ENCODE measurements around the gene HS3ST4.

- TF ChIP-seq ZNF274 (IDR thresholded peaks at IDR 0.05; ENCODE audit: low read depth, low read length) (no peak), YY1 (IDR thresholded peaks at IDR 0.05; ENCODE audit: insufficient read depth, insufficient read length) (no peak), SUZ12 (IDR thresholded peaks at IDR 0.05; ENCODE audit: extremely low read depth, insufficient read depth, insufficient read length) (no peak)
These were observed 359.3 kb downstream of the HS3ST4 start for GRCh38 chr16:26051063-26051462.

Data from NT2/D1 (cell line).